H1 (cell line): ENCODE data around the gene TBCD. TPM values are rescaled to one million over a fixed set of nuclear protein-coding genes. Genes with fewer than 3 reads are reported as not detected.

Source experiments
- CTCF ChIA-PET: fragments of 300-600 bp; sonication (Branson Sonifier 250); formaldehyde crosslinking; loops from one replicate; lab custom pipeline; 2021; ENCODE audit not compliant: partially characterized antibody; lab: Charles Lee
- POLR2A ChIA-PET: fragments of 300-600 bp; sonication (Branson Sonifier 250); formaldehyde crosslinking; loops from one replicate; lab custom pipeline; 2021; ENCODE audit warnings: inconsistent platforms; ENCODE audit not compliant: partially characterized antibody; lab: Charles Lee
- DNase-seq, 2 experiments: peaks; one replicate each; pipeline versions ENCODE4 v3.0.0 to v3.0.0-alpha.2; 2010 to 2022; ENCODE audit warnings: low spot score in 2 of 2, low read depth in 1 of 2, mixed read lengths in 1 of 2
- FAIRE-seq: peaks from 2 replicates; lab custom pipeline; 2011; peaks lifted over from hg19 to GRCh38; lab: Jason Lieb, UNC
- H2AFZ ChIP-seq: 2 replicates; pipeline ENCODE4 v1.8.1; 2012; ENCODE audit warnings: low read length, inconsistent platforms
- H2AK5ac ChIP-seq: 2 replicates; pipeline ENCODE4 v1.6.1; 2013; ENCODE audit warnings: low read depth, low read length
- H2BK120ac ChIP-seq: replicated peaks from 2 replicates; pipeline ENCODE3; 2013; ENCODE audit warnings: low read depth, low read length, inconsistent platforms
- H2BK12ac ChIP-seq: 2 replicates; pipeline ENCODE4 v1.6.1; 2013; ENCODE audit warnings: low read depth, low read length
- H2BK15ac ChIP-seq: 2 replicates; pipeline ENCODE4 v1.6.1; 2013; ENCODE audit warnings: low read length
- H2BK20ac ChIP-seq: 2 replicates; pipeline ENCODE4 v1.6.1; 2013; ENCODE audit warnings: low read length
- H2BK5ac ChIP-seq: 2 replicates; pipeline ENCODE4 v1.6.1; 2013; ENCODE audit warnings: low read depth, low read length
- H3K14ac ChIP-seq: 2 replicates; pipeline ENCODE4 v1.6.1; 2013; ENCODE audit warnings: inconsistent platforms; ENCODE audit not compliant: insufficient read length
- H3K18ac ChIP-seq: 2 replicates; pipeline ENCODE4 v1.6.1; 2013; ENCODE audit warnings: low read length; ENCODE audit errors: extremely low read depth
- H3K23ac ChIP-seq: 2 replicates; pipeline ENCODE4 v1.6.1; 2013; ENCODE audit warnings: inconsistent platforms; ENCODE audit not compliant: insufficient read length
- H3K23me2 ChIP-seq: 2 replicates; pipeline ENCODE4 v1.6.1; 2013; ENCODE audit warnings: low read depth, low read length
- H3K27ac ChIP-seq: 2 replicates; pipeline ENCODE4 v1.6.1; 2011; ENCODE audit warnings: low read depth, low read length, inconsistent platforms
- H3K27me3 ChIP-seq, 4 experiments: replicated peaks in 1 of 4; 1 replicate in 1 of 4; 2 replicates in 3 of 4; pipeline versions ENCODE4 v1.6.1 to v1.8.1; 2011 to 2013; ENCODE audit warnings: low read length in 3 of 4, mild to moderate bottlenecking in 3 of 4, inconsistent platforms in 2 of 4, mixed read lengths in 2 of 4, moderate library complexity in 1 of 4; ENCODE audit not compliant: control insufficient read depth in 3 of 4, insufficient read depth in 3 of 4; ENCODE audit errors: extremely low read depth in 1 of 4
- H3K36me3 ChIP-seq, 4 experiments: 2 replicates each; pipeline versions ENCODE4 v1.6.1 to v1.8.1; 2011 to 2013; ENCODE audit warnings: mild to moderate bottlenecking in 4 of 4, low read length in 3 of 4, moderate library complexity in 2 of 4, control low read depth in 1 of 4, inconsistent platforms in 1 of 4; ENCODE audit not compliant: insufficient read depth in 4 of 4, control insufficient read depth in 2 of 4
- H3K4ac ChIP-seq: replicated peaks from 2 replicates; pipeline ENCODE3; 2013; ENCODE audit warnings: low read length, low read depth, mixed read lengths, inconsistent platforms; ENCODE audit not compliant: insufficient read length
- H3K4me1 ChIP-seq, 4 experiments: replicated peaks in 1 of 4; 1 replicate in 1 of 4; 2 replicates in 3 of 4; pipeline versions ENCODE4 v1.6.1 to v1.8.1; 2011 to 2013; ENCODE audit warnings: low read length in 3 of 4, inconsistent platforms in 2 of 4, mixed read lengths in 1 of 4; ENCODE audit not compliant: insufficient read depth in 4 of 4, control insufficient read depth in 3 of 4
- H3K4me2 ChIP-seq, 2 experiments: 2 replicates each; pipeline versions ENCODE4 v1.6.1 to v1.8.1; 2011 to 2013; ENCODE audit warnings: low read depth in 2 of 2, low read length in 2 of 2, control low read depth in 1 of 2, inconsistent platforms in 1 of 2, mild to moderate bottlenecking in 1 of 2; ENCODE audit not compliant: insufficient read depth in 1 of 2
- H3K4me3 ChIP-seq, 4 experiments: fragments of 200-600, 300-600 bp in 1 of 4; sonication (generic), shearing (Covaris generic), sonication (Bioruptor Twin) in 1 of 4; 2 replicates each; pipeline versions ENCODE4 v1.5.1 to v1.8.1; 2011 to 2016; ENCODE audit warnings: low read length in 4 of 4, low read depth in 3 of 4, control low read depth in 2 of 4, inconsistent platforms in 2 of 4, mild to moderate bottlenecking in 2 of 4, mixed read lengths in 1 of 4, moderate library complexity in 1 of 4; ENCODE audit not compliant: insufficient read depth in 2 of 4; ENCODE audit errors: extremely low read depth in 1 of 4
- H3K56ac ChIP-seq: replicated peaks from 2 replicates; pipeline ENCODE3; 2013; ENCODE audit warnings: low read depth, mild to moderate bottlenecking, mixed read lengths, low read length, inconsistent platforms; ENCODE audit not compliant: insufficient read length
- H3K79me1 ChIP-seq: 2 replicates; pipeline ENCODE4 v1.6.1; 2013; ENCODE audit warnings: low read depth, low read length, control low read depth
- H3K79me2 ChIP-seq, 2 experiments: 2 replicates each; pipeline versions ENCODE4 v1.6.1 to v1.8.1; 2012 to 2013; ENCODE audit warnings: low read length in 2 of 2, mild to moderate bottlenecking in 2 of 2, inconsistent platforms in 1 of 2; ENCODE audit not compliant: insufficient read depth in 2 of 2, control insufficient read depth in 1 of 2
- H3K9ac ChIP-seq, 4 experiments: replicated peaks in 1 of 4; 1 replicate in 1 of 4; 2 replicates in 3 of 4; pipeline versions ENCODE4 v1.6.1 to v1.8.1; 2011 to 2013; ENCODE audit warnings: low read depth in 3 of 4, low read length in 3 of 4, control low read depth in 2 of 4, mild to moderate bottlenecking in 2 of 4, moderate library complexity in 2 of 4, inconsistent platforms in 1 of 4; ENCODE audit errors: extremely low read depth in 1 of 4
- H3K9me3 ChIP-seq, 2 experiments: 2 replicates each; pipeline versions ENCODE4 v1.6.1 to v1.8.1; 2012 to 2013; ENCODE audit warnings: mild to moderate bottlenecking in 2 of 2, moderate library complexity in 2 of 2, control low read depth in 1 of 2, inconsistent platforms in 1 of 2, low read depth in 1 of 2, low read length in 1 of 2, mixed read lengths in 1 of 2; ENCODE audit not compliant: insufficient read depth in 2 of 2
- H4K20me1 ChIP-seq, 2 experiments: replicated peaks in 1 of 2; 2 replicates each; pipeline versions ENCODE3 to v1.8.1; 2011 to 2013; ENCODE audit warnings: inconsistent platforms in 2 of 2, low read length in 2 of 2, mild to moderate bottlenecking in 1 of 2; ENCODE audit not compliant: insufficient read depth in 2 of 2, control insufficient read depth in 1 of 2
- H4K5ac ChIP-seq: 2 replicates; pipeline ENCODE4 v1.6.1; 2013; ENCODE audit warnings: low read length, low read depth, mixed read lengths, inconsistent platforms; ENCODE audit not compliant: insufficient read length
- H4K8ac ChIP-seq: 2 replicates; pipeline ENCODE4 v1.8.0; 2013; ENCODE audit warnings: mild to moderate bottlenecking, moderate library complexity, low read length, inconsistent platforms; ENCODE audit not compliant: insufficient read depth; ENCODE audit errors: extremely low read depth
- H4K91ac ChIP-seq: replicated peaks from 2 replicates; pipeline ENCODE3; 2013; ENCODE audit warnings: low read length, mixed read lengths, inconsistent platforms; ENCODE audit not compliant: insufficient read length
- NRF1 ChIP-seq: IDR thresholded peaks from 2 replicates; pipeline ENCODE4 v1.6.1; 2011; ENCODE audit warnings: mild to moderate bottlenecking, low read depth, low read length, improper control_type of control experiment
- WGBS, 2 experiments: shearing (Covaris generic) in 1 of 2; methylation state at CpG; one replicate each; pipeline versions ENCODE4 v1.1.6 to v1.1.7; 2013 to 2015; ENCODE audit warnings: low lambda C conversion rate in 2 of 2, mixed read lengths in 2 of 2, inconsistent platforms in 1 of 2, low coverage in 1 of 2, missing lambda C conversion rate in 1 of 2; ENCODE audit not compliant: insufficient replicate concordance in 2 of 2, insufficient coverage in 1 of 2, insufficient read length in 1 of 2; ENCODE audit errors: extremely low coverage in 1 of 2, missing lambda C conversion rate in 1 of 2; 5-methylcytosine and 5-hydroxymethylcytosine counted together
- polyA plus RNA-seq, 7 experiments: library from polyadenylated mRNA; depleted of rRNA in 3 of 7; stranded (reverse) in 5 of 7; unstranded in 2 of 7; fragments of >200 nt in 5 of 7; fragments of 200-250 nt in 2 of 7; gene quantifications; 1 replicate in 5 of 7; 2 replicates in 1 of 7; 4 replicates in 1 of 7; pipeline versions ENCODE4 v1.2.1 to v1.2.3, GENCODE V29; 2011 to 2013; ENCODE audit warnings: missing spikeins in 2 of 7, mixed read lengths in 2 of 7
- total RNA-seq: library from RNA; stranded (reverse); fragmentation: NEBNext Ultra II Directional; extraction: Animal tissue kit (Norgen Biotek cat#: 25700); gene quantifications from 2 replicates; pipeline ENCODE4 v1.2.1, GENCODE V29; 2021

TBCD gene
- total and polyA plus RNA-seq, 2 of the 8 experiments (the other 6 are each of a cell fraction or from before 2014, with no cell fraction given) = 118 to 162 TPM

- no peak overlapping the region for H2AFZ ChIP-seq
- H3K9me3 ChIP-seq = no peaks in the 10 kb centered on the region
- peaks cover 0 to 16% (median 6%) of the 10 kb centered on the region in 4 experiments; a peak in 5 of 8 replicates for H3K36me3 ChIP-seq
- TF ChIP-seq NRF1 = no peak
- H2BK12ac ChIP-seq = no peak overlapping the region
- CTCF ChIA-PET = interaction anchor here (0.7 to 1.5 kb wide), 4 partner anchors 9 to 105 kb away, joined by 3 to 4 read pairs (median 3); no protein-coding TSS in a partner anchor
- no peak overlapping the region for H3K23ac ChIP-seq
- peaks cover 0 to 11% of the 10 kb centered on the region in 2 experiments for H4K20me1 ChIP-seq
- no peak for FAIRE-seq
- no peak overlapping the region for H4K91ac ChIP-seq
- DNase-seq = no peak
- H3K4me2 ChIP-seq = no peak overlapping the region
- WGBS, 2 experiments = 91% methylated on average over 16 of the region's 20 CpGs; no CpG with 5 or more reads in 1 of the 2 experiments
- peaks cover 5% of the 10 kb centered on the region; the same call in 1 of the 2 replicates for H3K79me1 ChIP-seq
- peaks cover 0 to 2% of the 10 kb centered on the region in 2 experiments; a peak in 1 of 4 replicates for H3K79me2 ChIP-seq
- H4K8ac ChIP-seq = no peak overlapping the region
- no peak overlapping the region for H3K9ac ChIP-seq
- H3K4me3 ChIP-seq = no peak overlapping the region
- H2AK5ac ChIP-seq = no peak overlapping the region
- H3K14ac ChIP-seq = no peak overlapping the region
- no peak overlapping the region for H2BK15ac ChIP-seq
- H2BK5ac ChIP-seq = no peak overlapping the region
- H3K4me1 ChIP-seq = no peaks in the 10 kb centered on the region
- H3K56ac ChIP-seq = no peak overlapping the region
- no peak overlapping the region for H2BK120ac ChIP-seq
- no peaks in the 10 kb centered on the region for H3K23me2 ChIP-seq
- H2BK20ac ChIP-seq = no peak overlapping the region
- no peak overlapping the region for H3K4ac ChIP-seq
- POLR2A ChIA-PET = no interaction called here
- no peaks in the 10 kb centered on the region for H3K27me3 ChIP-seq
- no peak overlapping the region for H3K18ac ChIP-seq
- H4K5ac ChIP-seq = no peak overlapping the region
- no peak overlapping the region for H3K27ac ChIP-seq
These were observed 153.3 kb downstream of the TBCD start for GRCh38 chr17:82905130-82905529.
